HepG2 (cell line): ENCODE data around the gene TRIM67. TPM values are rescaled to one million over a fixed set of nuclear protein-coding genes. Genes with fewer than 3 reads are reported as not detected.

ENCODE experiments used
- ATAC-seq: fragments of 200-7000 bp; cut with Tn5 transposase; 3 replicates; pipeline ENCODE4 v1.9.1; 2020; ENCODE audit warnings: mild to moderate bottlenecking, moderate library complexity
- BruUV-seq: library from RNA; stranded (reverse); fragments of 400-500 nt; replicated peaks from 2 replicates; lab custom pipeline; 2021; lab: Mats Ljungman, UMichigan
- CTCF ChIA-PET: fragments of 300-600 bp; formaldehyde crosslinking; extraction: SDS; loops from one replicate; lab custom pipeline; 2021; ENCODE audit warnings: low total read pairs, inconsistent platforms, low intra/inter-chr PET ratio; lab: Yijun Ruan, JAX
- POLR2A ChIA-PET: fragments of 350-600 bp; sonication (Branson Sonifier 250); formaldehyde crosslinking; loops from one replicate; lab custom pipeline; 2020; ENCODE audit warnings: antibody characterized with exemption, inconsistent platforms; lab: Yijun Ruan, JAX
- DNase-seq: peaks from one replicate; pipeline ENCODE4 v3.0.0-alpha.2; 2015; ENCODE audit warnings: low spot score
- FAIRE-seq: peaks from 3 replicates; lab custom pipeline; 2011; peaks lifted over from hg19 to GRCh38; lab: Jason Lieb, UNC
- H2AFZ ChIP-seq: one replicate; pipeline ENCODE4 v1.6.1; 2011; ENCODE audit warnings: low read length, inconsistent platforms
- H3K27ac ChIP-seq: fragments of 300-600 bp; 3 replicates; pipeline ENCODE4 v1.8.0; 2011; ENCODE audit warnings: mixed run types, mild to moderate bottlenecking, mixed read lengths, low read length, inconsistent platforms; ENCODE audit not compliant: insufficient read depth; ENCODE audit errors: extremely low read length
- H3K27me3 ChIP-seq, 2 experiments: fragments of 200-600 bp in 1 of 2; 2 replicates in 1 of 2; 3 replicates in 1 of 2; pipeline versions ENCODE4 v1.6.0 to v1.8.0; 2011; ENCODE audit warnings: low read length in 2 of 2, mild to moderate bottlenecking in 2 of 2, moderate library complexity in 2 of 2, inconsistent platforms in 1 of 2; ENCODE audit not compliant: insufficient read depth in 2 of 2, control insufficient read depth in 1 of 2
- H3K36me3 ChIP-seq, 2 experiments: fragments of 200-600 bp in 1 of 2; replicated peaks in 1 of 2; 2 replicates in 1 of 2; 3 replicates in 1 of 2; pipeline versions ENCODE4 v1.5.1 to v1.8.0; 2011; ENCODE audit warnings: low read length in 2 of 2, inconsistent platforms in 1 of 2; ENCODE audit not compliant: insufficient read depth in 2 of 2, control insufficient read depth in 1 of 2
- H3K4me1 ChIP-seq: 2 replicates; pipeline ENCODE4 v1.5.1; 2012; ENCODE audit warnings: low read length, inconsistent platforms; ENCODE audit not compliant: insufficient read depth
- H3K4me2 ChIP-seq: 2 replicates; pipeline ENCODE4 v1.6.0; 2011; ENCODE audit warnings: low read depth, low read length, inconsistent platforms
- H3K4me3 ChIP-seq, 3 experiments: fragments of 200-600 bp in 1 of 3; sonication (generic), shearing (Covaris generic) in 1 of 3; replicated peaks in 1 of 3; 2 replicates each; pipeline ENCODE4 v1.5.1; 2011 to 2016; ENCODE audit warnings: low read length in 3 of 3, inconsistent platforms in 2 of 3, low read depth in 2 of 3, mild to moderate bottlenecking in 2 of 3, control low read depth in 1 of 3, mixed read lengths in 1 of 3; ENCODE audit not compliant: insufficient read depth in 1 of 3
- H3K79me2 ChIP-seq: one replicate; pipeline ENCODE4 v1.6.1; 2011; ENCODE audit warnings: low read length, inconsistent platforms; ENCODE audit not compliant: insufficient read depth
- H3K9ac ChIP-seq: 2 replicates; pipeline ENCODE4 v1.6.0; 2011; ENCODE audit warnings: mild to moderate bottlenecking, low read depth, low read length, inconsistent platforms; ENCODE audit not compliant: insufficient read depth
- H3K9me3 ChIP-seq: 2 replicates; pipeline ENCODE4 v1.5.1; 2012; ENCODE audit warnings: mild to moderate bottlenecking, low read length
- H4K20me1 ChIP-seq: 2 replicates; pipeline ENCODE4 v1.6.0; 2011; ENCODE audit warnings: inconsistent platforms, mild to moderate bottlenecking, low read length, moderate library complexity; ENCODE audit not compliant: insufficient read depth
- ATF5 ChIP-seq: sonication (generic); formaldehyde crosslinking; IDR thresholded peaks from 2 replicates; pipeline ENCODE4 v1.4.0; 2020; ENCODE audit warnings: mild to moderate bottlenecking, low read depth, missing genetic modification reagents
- E2F5 ChIP-seq: sonication (generic); formaldehyde crosslinking; conservative IDR thresholded peaks from 2 replicates; pipeline ENCODE4 v1.4.0; 2020; ENCODE audit warnings: missing genetic modification reagents
- FOXM1 ChIP-seq: sonication (generic); formaldehyde crosslinking; IDR thresholded peaks from 2 replicates; pipeline ENCODE4 v1.5.0; 2020; ENCODE audit warnings: missing genetic modification reagents
- MEF2D ChIP-seq: sonication (generic); formaldehyde crosslinking; IDR thresholded peaks from 2 replicates; pipeline ENCODE4 v1.5.1; 2020; ENCODE audit warnings: mild to moderate bottlenecking, missing genetic modification reagents
- PAXIP1 ChIP-seq: sonication (generic); formaldehyde crosslinking; conservative IDR thresholded peaks from 2 replicates; pipeline ENCODE4 v1.4.0; 2020; ENCODE audit warnings: mild to moderate bottlenecking, missing genetic modification reagents, moderate library complexity
- ZKSCAN8 ChIP-seq: IDR thresholded peaks from 2 replicates; pipeline ENCODE4 v1.6.1; 2016; ENCODE audit warnings: borderline replicate concordance, missing genetic modification reagents, missing compliant biosample characterization
- ZNF33B ChIP-seq: sonication (generic); formaldehyde crosslinking; IDR thresholded peaks from 2 replicates; pipeline ENCODE4 v1.5.1; 2020; ENCODE audit warnings: mild to moderate bottlenecking, missing genetic modification reagents
- ZNF674 ChIP-seq: sonication (generic); formaldehyde crosslinking; IDR thresholded peaks from 2 replicates; pipeline ENCODE4 v1.5.0; 2020; ENCODE audit warnings: low read depth, mild to moderate bottlenecking, missing genetic modification reagents
- ZSCAN12 ChIP-seq: sonication (generic); formaldehyde crosslinking; IDR thresholded peaks from 2 replicates; pipeline ENCODE4 v1.9.0; 2021; ENCODE audit warnings: mild to moderate bottlenecking, missing genetic modification reagents
- WGBS: methylation state at CpG from one replicate; pipeline ENCODE4 v1.1.6; 2017; ENCODE audit warnings: low lambda C conversion rate; 5-methylcytosine and 5-hydroxymethylcytosine counted together
- in situ Hi-C: cut with HindIII; loops from 2 replicates; pipeline ENCODE4 v1.10.0; 2017; ENCODE audit warnings: low pct_unique_long_range_greater_than_20kb; ENCODE audit not compliant: extremely low pct_ligation_motif_present
- intact Hi-C: fragments of 100-400 bp; cut with micrococcal nuclease; formaldehyde crosslinking; loops from one replicate; pipeline ENCODE4 v1.10.0; 2022; ENCODE audit not compliant: unreplicated experiment
- polyA plus RNA-seq, 8 experiments: library from polyadenylated mRNA; depleted of rRNA in 3 of 8; stranded (reverse) in 7 of 8; unstranded in 1 of 8; fragments of >200 nt; fragmentation: Illumina TruSeq in 4 of 8; extraction: Trizol in 4 of 8; gene quantifications; 2 replicates each; pipeline versions ENCODE4 v1.2.1 to v1.2.3, GENCODE V29; 2011 to 2016; ENCODE audit warnings: low read depth in 4 of 8, missing spikeins in 1 of 8, mixed read lengths in 1 of 8; ENCODE audit not compliant: insufficient read depth in 1 of 8
- total RNA-seq, 5 experiments: library from RNA; depleted of rRNA; stranded (reverse); fragments of >200 nt; fragmentation: Illumina TruSeq; extraction: Trizol; gene quantifications; 2 replicates each; pipeline ENCODE4 v1.2.3, GENCODE V29; 2016; ENCODE audit warnings: low read depth in 1 of 5
- TF ChIP-seq, protein P1 (sequence below): sonication (generic); formaldehyde crosslinking; IDR thresholded peaks from 2 replicates; pipeline ENCODE4 v1.8.1; 2023; ENCODE audit warnings: mild to moderate bottlenecking, missing genetic modification reagents
- TF ChIP-seq, protein P2 (sequence below): sonication (generic); formaldehyde crosslinking; conservative IDR thresholded peaks from 2 replicates; pipeline ENCODE4 v1.8.0; 2022; ENCODE audit warnings: low read depth, missing genetic modification reagents

The TRIM67 gene
- total and polyA plus RNA-seq, 2 of the 13 experiments (the other 11 are each of a cell fraction or from before 2014, with no cell fraction given), result not detected

DNA sequence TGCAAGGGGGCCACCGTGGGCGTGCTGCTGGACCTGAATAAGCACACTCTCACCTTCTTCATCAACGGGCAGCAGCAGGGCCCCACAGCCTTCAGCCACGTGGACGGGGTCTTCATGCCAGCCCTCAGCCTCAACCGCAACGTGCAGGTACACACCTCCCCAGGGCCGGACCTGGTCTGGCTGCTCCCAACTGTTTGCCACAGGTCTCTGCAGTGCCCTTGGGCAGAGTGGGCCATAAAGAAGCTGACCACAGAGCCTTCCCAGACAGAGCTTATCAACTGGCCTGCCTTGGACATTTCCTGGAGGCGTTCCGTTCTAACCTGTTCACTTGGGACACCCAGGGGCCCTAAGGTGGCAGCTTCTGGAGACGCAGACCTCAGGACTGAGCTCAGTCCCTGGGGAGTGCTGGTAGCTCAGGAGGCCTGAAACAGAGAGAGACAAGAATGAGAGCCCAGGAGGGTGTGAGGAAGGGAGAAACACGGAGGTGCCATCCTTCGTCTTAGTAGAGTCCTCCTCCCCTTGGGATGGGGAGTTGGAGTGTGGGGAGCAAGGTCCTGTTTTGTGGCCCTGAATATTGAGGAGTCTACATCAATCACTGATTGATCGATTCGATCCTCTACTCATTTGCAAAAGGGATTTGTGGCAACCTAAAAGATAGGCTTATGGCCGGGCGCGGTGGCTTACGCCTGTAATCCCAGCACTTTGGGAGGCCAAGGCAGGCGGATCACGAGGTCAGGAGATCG is 52.1 kb downstream of the TRIM67 start:
- in situ Hi-C loops (loop anchor here (10.0 to 25.0 kb wide), 3 partner anchors 119 to 577 kb away; partner anchors contain the start of gene COG2), intact Hi-C loops (loop anchor here (5.0 kb wide), 1 partner anchor 297 kb away; no protein-coding TSS in a partner anchor)
- Histone ChIP-seq H3K4me2 (no peak overlapping the region), H3K27ac (no peak overlapping the region), H3K4me3 (no peak overlapping the region), H3K9me3 (no peaks in the 10 kb centered on the region), H3K79me2 (no peaks in the 10 kb centered on the region), H2AFZ (no peak overlapping the region), H3K9ac (no peak overlapping the region), H3K36me3 (no peaks in the 10 kb centered on the region), H3K4me1 (peaks cover 63% of the 10 kb centered on the region), H4K20me1 (no peaks in the 10 kb centered on the region), H3K27me3 (no peaks in the 10 kb centered on the region)
- whole genome bisulfite sequencing, result 95% methylated on average over 18 of the region's 22 CpGs
- ChIA-PET CTCF (no interaction called here), POLR2A (no interaction called here)
- ATAC-seq, result no peak
- DNase-seq, result no peak
- FAIRE-seq, result no peak
- TF ChIP-seq ZNF674 (CRISPR knock-in tag) (no peak), PAXIP1 (CRISPR knock-in tag) (no peak), FOXM1 (CRISPR knock-in tag) (no peak), E2F5 (CRISPR knock-in tag) (no peak), ZSCAN12 (CRISPR knock-in tag) (no peak), ZKSCAN8 (CRISPR knock-in tag) (no peak), ATF5 (CRISPR knock-in tag) (no peak), ZNF33B (CRISPR knock-in tag) (no peak), MEF2D (CRISPR knock-in tag) (no peak)
- TF ChIP-seq, protein P1, sequence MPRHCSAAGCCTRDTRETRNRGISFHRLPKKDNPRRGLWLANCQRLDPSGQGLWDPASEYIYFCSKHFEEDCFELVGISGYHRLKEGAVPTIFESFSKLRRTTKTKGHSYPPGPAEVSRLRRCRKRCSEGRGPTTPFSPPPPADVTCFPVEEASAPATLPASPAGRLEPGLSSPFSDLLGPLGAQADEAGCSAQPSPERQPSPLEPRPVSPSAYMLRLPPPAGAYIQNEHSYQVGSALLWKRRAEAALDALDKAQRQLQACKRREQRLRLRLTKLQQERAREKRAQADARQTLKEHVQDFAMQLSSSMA (CRISPR knock-in tag), result no peak
- TF ChIP-seq, protein P2, sequence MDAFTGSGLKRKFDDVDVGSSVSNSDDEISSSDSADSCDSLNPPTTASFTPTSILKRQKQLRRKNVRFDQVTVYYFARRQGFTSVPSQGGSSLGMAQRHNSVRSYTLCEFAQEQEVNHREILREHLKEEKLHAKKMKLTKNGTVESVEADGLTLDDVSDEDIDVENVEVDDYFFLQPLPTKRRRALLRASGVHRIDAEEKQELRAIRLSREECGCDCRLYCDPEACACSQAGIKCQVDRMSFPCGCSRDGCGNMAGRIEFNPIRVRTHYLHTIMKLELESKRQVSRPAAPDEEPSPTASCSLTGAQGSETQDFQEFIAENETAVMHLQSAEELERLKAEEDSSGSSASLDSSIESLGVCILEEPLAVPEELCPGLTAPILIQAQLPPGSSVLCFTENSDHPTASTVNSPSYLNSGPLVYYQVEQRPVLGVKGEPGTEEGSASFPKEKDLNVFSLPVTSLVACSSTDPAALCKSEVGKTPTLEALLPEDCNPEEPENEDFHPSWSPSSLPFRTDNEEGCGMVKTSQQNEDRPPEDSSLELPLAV (CRISPR knock-in tag), result no peak
- TF ChIP-seq, all 625 proteins: peak for 0
- no TSS peak for BruUV-seq
